ENCODE data around the gene LMCD1.

GRCh38 chr3:8488877-8489276 lies 12.7 kb upstream of the LMCD1 start:
- TF ChIP-seq CTCF (IDR thresholded peaks at IDR 0.05; ENCODE audit: insufficient read depth, low read length) (no peak), POLR2AphosphoS5 (IDR thresholded peaks at IDR 0.05; ENCODE audit: low read depth) (no peak), SPI1 (IDR thresholded peaks at IDR 0.05; ENCODE audit: borderline replicate concordance, low read depth) (no peak)
- TF ChIP-seq, protein P1, sequence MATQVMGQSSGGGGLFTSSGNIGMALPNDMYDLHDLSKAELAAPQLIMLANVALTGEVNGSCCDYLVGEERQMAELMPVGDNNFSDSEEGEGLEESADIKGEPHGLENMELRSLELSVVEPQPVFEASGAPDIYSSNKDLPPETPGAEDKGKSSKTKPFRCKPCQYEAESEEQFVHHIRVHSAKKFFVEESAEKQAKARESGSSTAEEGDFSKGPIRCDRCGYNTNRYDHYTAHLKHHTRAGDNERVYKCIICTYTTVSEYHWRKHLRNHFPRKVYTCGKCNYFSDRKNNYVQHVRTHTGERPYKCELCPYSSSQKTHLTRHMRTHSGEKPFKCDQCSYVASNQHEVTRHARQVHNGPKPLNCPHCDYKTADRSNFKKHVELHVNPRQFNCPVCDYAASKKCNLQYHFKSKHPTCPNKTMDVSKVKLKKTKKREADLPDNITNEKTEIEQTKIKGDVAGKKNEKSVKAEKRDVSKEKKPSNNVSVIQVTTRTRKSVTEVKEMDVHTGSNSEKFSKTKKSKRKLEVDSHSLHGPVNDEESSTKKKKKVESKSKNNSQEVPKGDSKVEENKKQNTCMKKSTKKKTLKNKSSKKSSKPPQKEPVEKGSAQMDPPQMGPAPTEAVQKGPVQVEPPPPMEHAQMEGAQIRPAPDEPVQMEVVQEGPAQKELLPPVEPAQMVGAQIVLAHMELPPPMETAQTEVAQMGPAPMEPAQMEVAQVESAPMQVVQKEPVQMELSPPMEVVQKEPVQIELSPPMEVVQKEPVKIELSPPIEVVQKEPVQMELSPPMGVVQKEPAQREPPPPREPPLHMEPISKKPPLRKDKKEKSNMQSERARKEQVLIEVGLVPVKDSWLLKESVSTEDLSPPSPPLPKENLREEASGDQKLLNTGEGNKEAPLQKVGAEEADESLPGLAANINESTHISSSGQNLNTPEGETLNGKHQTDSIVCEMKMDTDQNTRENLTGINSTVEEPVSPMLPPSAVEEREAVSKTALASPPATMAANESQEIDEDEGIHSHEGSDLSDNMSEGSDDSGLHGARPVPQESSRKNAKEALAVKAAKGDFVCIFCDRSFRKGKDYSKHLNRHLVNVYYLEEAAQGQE (IDR thresholded peaks at IDR 0.05; ENCODE audit: insufficient replicate concordance, low read depth), result no peak
